Activated T-cell treated with anti-CD3 and anti-CD28 coated beads for 48 hours (primary cell): ENCODE data around the gene SYNE2.

Source experiments
- DNase-seq: peaks from one replicate; pipeline ENCODE4 v3.0.0-alpha.2; 2020; ENCODE audit warnings: low read depth

SYNE2 gene

DNA sequence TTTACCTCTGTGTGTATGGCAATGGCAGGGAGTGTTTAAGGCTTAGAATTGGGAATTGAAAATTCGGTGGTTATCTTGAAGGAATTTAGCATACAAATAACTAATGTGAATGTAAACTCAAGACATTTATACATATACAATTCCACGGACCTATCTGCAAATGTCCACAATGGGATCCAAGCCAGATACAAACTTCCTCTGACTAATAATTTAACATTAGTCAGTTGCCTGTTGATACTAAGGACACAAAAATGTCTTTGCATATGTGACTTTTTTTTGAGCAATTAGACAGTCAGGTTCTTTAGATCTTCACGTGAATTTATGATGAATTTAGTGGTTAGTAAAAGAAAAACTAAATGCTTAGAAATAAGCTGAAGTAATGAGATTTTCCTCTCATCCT lies 400.9 kb downstream of the SYNE2 start:
- no peak for DNase-seq

DNA sequence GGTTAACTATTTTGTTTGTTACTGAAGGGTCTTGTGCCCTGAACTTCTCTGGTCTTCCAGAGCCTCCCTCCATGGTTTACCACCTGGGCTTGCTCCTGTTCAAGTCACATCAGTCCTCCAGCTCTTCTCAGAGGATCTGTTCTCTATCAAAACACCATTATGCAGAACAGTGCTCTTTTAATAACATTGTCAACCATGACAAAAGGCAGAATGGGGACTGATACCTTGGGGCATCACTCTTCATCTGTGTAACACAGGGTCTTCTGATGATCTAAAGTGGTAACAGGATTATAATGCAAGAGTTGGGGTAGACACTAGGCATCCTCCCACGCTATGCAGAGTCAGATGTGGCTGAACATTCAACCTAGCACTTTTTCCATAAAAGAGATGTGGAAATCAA lies 403.0 kb downstream of the SYNE2 start:
- DNase-seq: no peak

DNA sequence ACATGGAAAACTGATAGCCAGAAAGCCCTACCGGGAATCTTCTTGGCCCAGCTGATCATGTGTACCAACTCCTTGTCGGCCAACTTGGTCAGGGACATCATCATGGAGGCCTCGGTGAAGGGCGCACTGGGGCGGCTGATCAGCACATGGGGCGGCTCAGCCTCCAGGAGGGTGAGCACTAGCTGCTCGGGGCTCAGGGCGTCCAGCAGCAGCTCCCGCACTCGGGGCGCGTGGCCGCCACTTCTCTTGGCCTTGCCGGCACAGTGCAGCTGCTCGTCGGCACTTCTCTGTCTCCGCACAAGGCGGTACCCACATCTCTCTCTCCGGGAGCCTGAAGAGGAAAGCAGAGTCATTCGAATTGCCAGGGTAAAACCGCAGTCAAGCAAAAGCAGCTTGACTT lies 407.6 kb downstream of the SYNE2 start:
- DNase-seq: no peak

DNA sequence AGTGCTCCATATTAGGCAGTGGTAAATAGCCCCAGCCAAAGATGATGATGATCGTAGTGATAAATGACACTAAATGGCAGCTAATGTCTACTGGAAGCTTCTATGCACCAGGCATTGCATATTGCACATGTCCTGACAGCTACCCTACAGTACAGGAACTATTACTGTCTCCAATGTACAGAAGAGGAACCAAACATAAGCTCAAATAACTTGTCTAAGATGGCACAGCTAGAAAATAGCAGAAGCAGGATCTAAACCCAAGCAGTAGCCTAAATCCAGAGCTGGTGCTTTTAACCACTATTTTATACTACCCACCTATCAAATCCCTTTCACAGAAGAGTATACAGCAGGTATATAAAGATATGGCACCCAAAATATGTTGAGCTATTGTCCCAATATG lies 412.4 kb downstream of the SYNE2 start:
- DNase-seq: no peak

DNA sequence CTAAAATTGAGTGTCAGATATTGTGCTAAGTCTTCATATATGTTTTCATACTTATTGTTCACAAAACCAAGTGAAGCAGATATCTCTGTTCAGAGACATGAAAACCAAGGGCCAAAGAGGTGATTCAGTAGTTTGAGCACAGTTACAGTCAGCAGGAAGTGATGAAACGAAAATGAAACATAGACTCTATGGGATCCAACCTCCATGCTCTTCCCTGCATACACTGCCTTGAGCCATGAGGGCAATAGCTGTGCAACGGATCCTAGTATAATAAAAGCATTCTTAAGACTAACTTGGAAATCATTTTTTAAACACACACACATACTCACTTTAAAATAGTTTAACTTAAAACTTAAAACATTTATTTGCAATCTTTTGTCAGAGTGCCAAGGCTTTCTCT lies 413.4 kb downstream of the SYNE2 start:
- no peak for DNase-seq

DNA sequence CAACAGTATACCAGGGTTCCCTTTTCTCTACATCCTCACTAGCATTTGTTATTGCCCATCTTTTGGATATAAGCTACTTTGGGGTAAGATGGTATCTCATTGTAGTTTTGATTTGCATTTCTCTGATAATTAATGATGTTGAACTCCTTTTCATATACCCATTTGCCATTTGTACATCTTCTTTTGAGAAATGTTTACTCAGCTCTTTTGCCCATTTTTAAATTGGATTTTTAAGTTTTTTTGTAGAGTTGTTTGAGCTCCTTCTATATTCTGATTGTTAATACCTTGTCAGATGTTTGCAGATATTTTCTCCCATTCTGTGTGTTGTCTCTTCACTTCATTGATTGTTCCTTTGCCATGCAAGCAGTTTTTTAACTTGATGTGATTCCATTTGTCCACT lies 419.2 kb downstream of the SYNE2 start:
- DNase-seq: no peak
